AG04450 (cell line): ENCODE results near the gene UMODL1. TPM values are rescaled to one million over a fixed set of nuclear protein-coding genes. Genes with fewer than 3 reads are reported as not detected.

Source experiments
- CTCF ChIA-PET: fragments of 300-600, 350-600 bp; formaldehyde crosslinking; extraction: SDS; loops from one replicate; lab custom pipeline; 2022; ENCODE audit warnings: antibody characterized with exemption, inconsistent platforms; lab: Charles Lee
- POLR2A ChIA-PET: fragments of 350-600 bp; formaldehyde crosslinking; extraction: SDS; loops from one replicate; lab custom pipeline; 2021; ENCODE audit warnings: antibody characterized with exemption, inconsistent platforms; lab: Yijun Ruan, JAX
- DNase-seq: peaks from one replicate; pipeline ENCODE4 v3.0.0-alpha.2; 2011; ENCODE audit warnings: low read depth, low spot score
- H3K27ac ChIP-seq: one replicate; pipeline ENCODE4 v1.5.1; 2012; ENCODE audit warnings: low read depth, low read length, control low read depth
- H3K27me3 ChIP-seq: one replicate; pipeline ENCODE4 v1.6.0; 2012; ENCODE audit warnings: low read length; ENCODE audit not compliant: control insufficient read depth, insufficient read depth
- H3K4me3 ChIP-seq: 2 replicates; pipeline ENCODE4 v1.5.1; 2011; ENCODE audit warnings: mild to moderate bottlenecking, low read depth, low read length, control low read depth
- H3K9me3 ChIP-seq: 2 replicates; pipeline ENCODE4 v1.5.1; 2012; ENCODE audit warnings: low read length; ENCODE audit not compliant: control insufficient read depth, insufficient read depth
- CTCF ChIP-seq: IDR thresholded peaks from 2 replicates; pipeline ENCODE4 v1.5.1; 2011; ENCODE audit warnings: low read depth, low read length, control low read depth, inconsistent platforms
- polyA plus RNA-seq: library from polyadenylated mRNA; depleted of rRNA; stranded (reverse); fragments of >200 nt; gene quantifications from 2 replicates; pipeline ENCODE4 v1.2.3, GENCODE V29; 2011

The UMODL1 gene
- polyA plus RNA-seq, 1 experiment, result 0.09 TPM

- POLR2A ChIA-PET, result no interaction called here
Measured at GRCh38 chr21:42067531-42068255, 3.4 kb upstream of the UMODL1 start.

GRCh38 chr21:42068256-42068545, 2.9 kb upstream of the UMODL1 start:
- no peaks in the 10 kb centered on the region; the same call in 1 of the 2 replicates for H3K9me3 ChIP-seq
- peaks cover 35% of the 10 kb centered on the region for H3K27me3 ChIP-seq
- ChIA-PET POLR2A (no interaction called here), CTCF (no interaction called here)
- DNase-seq, result no peak
- no peak for TF ChIP-seq CTCF
- no peak overlapping the region for H3K4me3 ChIP-seq
- no peak overlapping the region for H3K27ac ChIP-seq

More at GRCh38 chr21:42067531-42068255, 3.4 kb upstream of the UMODL1 start:
- no peak for DNase-seq
- Histone ChIP-seq H3K4me3 (no peak overlapping the region), H3K27me3 (peaks cover 35% of the 10 kb centered on the region), H3K27ac (no peak overlapping the region), H3K9me3 (no peaks in the 10 kb centered on the region; the same call in 1 of the 2 replicates)
- no peak for TF ChIP-seq CTCF
- CTCF ChIA-PET, result no interaction called here

GRCh38 chr21:42068592-42068991, 2.5 kb upstream of the UMODL1 start:
- H3K9me3 ChIP-seq, result no peaks in the 10 kb centered on the region; the same call in 1 of the 2 replicates
- no peak for TF ChIP-seq CTCF
- POLR2A ChIA-PET, result no interaction called here
- CTCF ChIA-PET, result no interaction called here
- peaks cover 31% of the 10 kb centered on the region for H3K27me3 ChIP-seq
- no peak overlapping the region for H3K27ac ChIP-seq
- no peak overlapping the region for H3K4me3 ChIP-seq
- no peak for DNase-seq

GRCh38 chr21:42069327-42069726, 1.8 kb upstream of the UMODL1 start:
- H3K27me3 ChIP-seq, result peaks cover 29% of the 10 kb centered on the region
- DNase-seq, result no peak
- H3K9me3 ChIP-seq, result no peaks in the 10 kb centered on the region; the same call in 1 of the 2 replicates
- TF ChIP-seq CTCF, result no peak
- H3K4me3 ChIP-seq, result no peak overlapping the region
- no peak overlapping the region for H3K27ac ChIP-seq
- POLR2A ChIA-PET, result no interaction called here
- CTCF ChIA-PET, result no interaction called here

GRCh38 chr21:42069843-42070242, 1.3 kb upstream of the UMODL1 start:
- TF ChIP-seq CTCF, result no peak
- POLR2A ChIA-PET, result no interaction called here
- no peaks in the 10 kb centered on the region; the same call in 1 of the 2 replicates for H3K9me3 ChIP-seq
- no peak overlapping the region for H3K4me3 ChIP-seq
- CTCF ChIA-PET, result no interaction called here
- peaks cover 29% of the 10 kb centered on the region for H3K27me3 ChIP-seq
- no peak overlapping the region for H3K27ac ChIP-seq
- no peak for DNase-seq
